GM21515 (cell line): ENCODE data around the gene WRAP73.
"Not testable (repeated sequence)": the region's sequence is repeated elsewhere in the genome, so short reads cannot be mapped to it uniquely, and the experiment has no call there.

ENCODE experiments used
- ATAC-seq: cut with Tn5 transposase; IDR thresholded peaks from one replicate; pipeline ENCODE4 v1.9.1; 2021; ENCODE audit not compliant: unreplicated experiment

Gene WRAP73

GRCh38 chr1:3599286-3599811 lies 50.6 kb downstream of the WRAP73 start:
- ATAC-seq = no peak

GRCh38 chr1:3598522-3599285 lies 51.2 kb downstream of the WRAP73 start:
- ATAC-seq = no peak

GRCh38 chr1:3598051-3598491 lies 51.8 kb downstream of the WRAP73 start:
- ATAC-seq = no peak

- no peak for ATAC-seq
Observed at GRCh38 chr1:3597599-3597964, 52.3 kb downstream of the WRAP73 start.

GRCh38 chr1:3596663-3597598 lies 53.0 kb downstream of the WRAP73 start:
- ATAC-seq = no peak

DNA sequence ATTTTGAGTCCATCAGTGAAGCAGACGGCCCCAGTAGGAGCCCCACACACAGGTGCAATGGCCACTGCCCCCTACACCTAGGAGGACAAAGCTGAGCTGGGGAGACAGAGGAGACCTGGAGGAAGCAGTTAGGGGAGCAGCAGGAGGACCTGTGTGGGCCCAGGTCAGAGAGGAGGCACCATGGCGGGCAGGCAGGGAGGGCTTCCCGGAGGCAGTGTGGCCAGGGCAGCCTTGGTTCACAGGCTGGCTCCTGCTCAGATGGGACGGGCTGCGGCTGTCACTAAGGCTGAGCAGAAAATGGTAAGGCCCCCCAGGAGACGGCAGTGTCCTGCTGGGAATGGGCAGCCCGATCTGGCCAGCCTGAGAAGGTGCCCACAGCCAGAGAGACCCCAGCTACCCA lies 54.0 kb downstream of the WRAP73 start:
- no peak for ATAC-seq

DNA sequence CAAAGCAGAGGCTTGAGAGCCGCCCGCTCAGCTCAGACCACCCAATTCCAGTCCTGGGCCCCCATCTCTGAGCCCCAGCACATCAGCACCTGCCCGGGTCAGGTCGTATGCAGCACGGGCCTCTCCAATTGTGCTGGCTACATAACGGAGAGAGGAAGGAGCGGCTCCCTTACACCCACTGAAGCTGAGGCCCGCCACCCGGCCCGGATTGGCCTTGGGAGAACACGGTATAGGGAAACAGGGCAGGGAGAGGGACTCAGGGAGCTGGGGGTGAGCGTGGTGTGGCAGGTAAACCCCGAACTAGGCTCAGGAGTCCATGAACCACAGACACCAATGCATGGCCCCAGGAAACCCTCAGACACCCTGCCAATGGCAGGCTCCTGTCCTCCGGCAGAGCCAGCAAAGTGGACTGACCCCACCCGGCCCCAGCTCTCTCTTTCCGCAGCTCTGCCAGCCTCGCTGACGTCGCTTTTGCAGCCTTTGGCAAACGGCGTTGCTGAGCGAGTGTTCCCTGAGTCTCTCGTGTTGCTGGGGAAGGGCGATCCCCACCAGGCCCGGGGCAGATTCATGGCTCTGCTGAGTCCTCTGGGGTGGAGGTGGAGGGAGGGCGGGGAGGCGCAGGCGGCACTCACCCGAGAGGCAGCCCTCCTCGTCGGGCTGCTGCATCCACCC lies 55.1 kb downstream of the WRAP73 start:
- ATAC-seq = no peak

DNA sequence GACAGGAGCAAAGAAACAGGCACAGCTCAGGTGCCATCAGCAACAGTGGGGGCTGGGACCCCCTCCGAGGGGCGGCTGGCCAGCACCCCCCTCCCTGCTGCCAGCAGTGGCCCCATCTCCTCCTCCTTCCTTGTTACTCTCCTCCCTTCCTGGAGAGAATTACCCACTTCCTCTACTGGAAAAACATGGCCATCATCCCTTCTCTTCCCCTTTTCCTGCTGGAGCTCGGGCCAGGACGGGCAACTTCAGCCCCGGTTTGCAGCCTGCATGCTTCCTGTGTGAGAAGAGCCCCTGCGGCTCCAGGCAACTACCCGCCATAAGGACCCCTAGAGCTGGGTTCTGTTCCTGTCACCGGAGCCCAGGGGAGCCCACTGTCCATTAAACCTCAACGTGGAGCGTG lies 56.2 kb downstream of the WRAP73 start:
- no peak for ATAC-seq

- no peak for ATAC-seq
Observed at GRCh38 chr1:3593334-3593733, 56.6 kb downstream of the WRAP73 start.

DNA sequence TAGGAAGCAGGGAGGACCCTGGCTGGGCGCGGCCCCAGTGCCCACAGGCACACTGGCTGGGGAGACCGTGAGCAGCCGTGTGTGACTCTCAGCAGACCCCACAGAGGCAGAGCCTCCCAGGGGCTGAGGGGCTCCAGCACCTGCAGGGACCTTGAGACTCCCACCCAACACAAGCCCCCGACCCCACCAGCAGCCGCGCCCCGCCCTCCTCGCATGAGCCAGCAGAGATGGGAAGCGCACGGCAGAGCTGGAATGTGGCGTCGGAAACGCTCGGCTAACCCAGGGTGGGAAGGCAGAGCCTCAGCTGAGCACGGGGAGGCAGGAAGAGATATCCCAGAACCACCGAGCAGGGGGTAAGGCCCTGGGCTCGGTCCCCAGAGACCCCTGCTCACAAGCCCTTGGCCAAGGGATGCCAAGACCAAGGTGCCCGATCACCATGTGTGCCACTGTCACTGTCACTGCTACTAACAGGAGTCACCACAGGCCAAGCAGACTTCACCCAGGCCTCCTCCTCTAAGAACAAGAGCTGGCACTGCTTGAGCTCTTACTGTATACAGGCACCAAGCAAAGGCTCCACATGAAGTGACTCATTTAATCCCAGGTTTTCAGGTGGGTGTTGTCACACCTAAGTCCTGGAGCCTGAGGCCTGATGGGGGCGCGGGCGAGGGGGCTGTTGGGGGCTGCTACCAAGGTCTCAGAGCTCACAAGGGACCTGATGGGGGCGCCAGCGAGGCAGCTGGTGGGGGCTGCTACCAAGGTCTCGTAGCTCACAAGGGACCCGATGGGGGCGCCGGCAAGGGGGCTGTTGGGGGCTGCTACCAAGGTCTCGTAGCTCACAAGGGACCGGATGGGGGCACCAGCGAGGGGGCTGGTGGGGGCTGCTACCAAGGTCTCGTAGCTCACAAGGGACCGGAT lies 58.7 kb downstream of the WRAP73 start:
- no peak for ATAC-seq

- ATAC-seq = no peak
Observed at GRCh38 chr1:3590139-3590763, 59.7 kb downstream of the WRAP73 start.

- ATAC-seq = no peak
Observed at GRCh38 chr1:3588395-3588794, 61.5 kb downstream of the WRAP73 start.

DNA sequence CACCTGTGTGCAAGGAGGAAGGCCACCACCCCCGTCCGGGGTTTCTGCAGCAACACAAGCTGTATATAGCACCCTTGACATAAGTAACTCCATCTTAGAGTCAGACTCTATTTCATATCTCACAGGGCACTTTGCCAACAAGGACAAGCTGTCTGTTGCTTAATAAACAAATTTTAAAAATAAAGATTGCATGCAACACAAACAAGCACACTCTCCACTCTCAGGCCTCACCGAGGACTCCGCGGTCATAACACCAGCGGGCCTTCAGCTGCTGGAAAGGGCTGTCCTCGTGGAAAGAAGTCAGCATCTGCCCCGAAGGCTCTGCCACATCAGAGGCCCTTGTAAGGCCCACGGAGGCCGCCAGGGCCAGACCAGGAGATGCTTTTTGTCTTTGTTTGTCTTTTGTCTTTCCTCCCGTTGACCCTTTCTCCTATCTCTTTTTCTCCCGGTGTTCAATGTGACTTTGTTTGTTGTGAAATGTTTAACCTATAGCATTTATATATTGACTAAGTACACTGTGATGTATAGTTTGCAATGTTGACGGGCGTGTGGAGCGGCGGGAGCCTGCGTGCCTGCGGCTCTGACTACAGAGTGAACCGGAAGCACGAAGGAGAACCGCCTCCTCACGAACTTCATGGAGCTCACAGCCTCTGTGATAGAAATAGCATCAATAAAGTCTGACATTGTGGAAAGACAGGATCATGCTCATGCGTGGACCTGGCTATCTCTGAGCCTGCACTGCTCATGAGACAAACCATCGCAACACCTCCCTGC lies 62.7 kb downstream of the WRAP73 start:
- no peak for ATAC-seq

- no peak for ATAC-seq
Observed at GRCh38 chr1:3585940-3586568, 63.8 kb downstream of the WRAP73 start.

DNA sequence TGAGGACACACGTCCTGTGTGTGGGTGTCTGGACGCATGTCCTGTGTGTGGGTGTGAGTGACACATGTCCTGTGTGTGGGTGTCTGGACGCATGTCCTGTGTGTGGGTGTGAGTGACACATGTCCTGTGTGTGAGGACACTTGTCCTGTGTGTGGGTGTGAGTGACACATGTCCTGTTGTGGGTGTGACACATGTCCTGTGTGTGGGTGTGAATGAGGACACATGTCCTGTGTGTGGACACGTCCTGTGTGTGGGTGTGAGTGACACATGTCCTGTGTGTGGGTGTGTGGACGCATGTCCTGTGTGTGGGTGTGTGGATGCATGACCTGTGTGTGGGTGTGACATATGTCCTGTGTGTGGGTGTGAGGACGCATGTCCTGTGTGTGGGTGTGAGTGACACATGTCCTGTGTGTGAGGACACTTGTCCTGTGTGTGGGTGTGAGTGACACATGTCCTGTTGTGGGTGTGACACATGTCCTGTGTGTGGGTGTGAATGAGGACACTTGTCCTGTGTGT lies 64.5 kb downstream of the WRAP73 start:
- ATAC-seq = not testable (repeated sequence)

DNA sequence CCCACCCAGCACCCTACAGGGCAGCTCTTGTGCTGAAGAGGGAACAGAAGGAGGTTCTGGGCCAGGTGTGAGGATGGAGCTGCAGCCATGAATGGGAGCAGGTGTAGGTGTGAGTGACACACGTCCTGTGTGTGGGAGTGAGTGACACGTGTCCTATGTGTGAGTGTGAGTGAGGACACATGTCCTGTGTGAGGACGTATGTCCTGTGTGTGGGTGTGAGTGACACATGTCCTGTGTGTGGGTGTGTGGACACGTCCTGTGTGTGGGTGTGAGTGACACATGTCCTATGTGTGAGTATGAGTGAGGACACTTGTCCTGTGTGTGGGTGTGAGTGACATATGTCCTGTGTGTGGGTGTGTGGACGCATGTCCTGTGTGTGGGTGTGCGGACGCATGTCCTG lies 65.0 kb downstream of the WRAP73 start:
- ATAC-seq = no peak

GRCh38 chr1:3583751-3584150 lies 66.2 kb downstream of the WRAP73 start:
- ATAC-seq = not testable (repeated sequence)

DNA sequence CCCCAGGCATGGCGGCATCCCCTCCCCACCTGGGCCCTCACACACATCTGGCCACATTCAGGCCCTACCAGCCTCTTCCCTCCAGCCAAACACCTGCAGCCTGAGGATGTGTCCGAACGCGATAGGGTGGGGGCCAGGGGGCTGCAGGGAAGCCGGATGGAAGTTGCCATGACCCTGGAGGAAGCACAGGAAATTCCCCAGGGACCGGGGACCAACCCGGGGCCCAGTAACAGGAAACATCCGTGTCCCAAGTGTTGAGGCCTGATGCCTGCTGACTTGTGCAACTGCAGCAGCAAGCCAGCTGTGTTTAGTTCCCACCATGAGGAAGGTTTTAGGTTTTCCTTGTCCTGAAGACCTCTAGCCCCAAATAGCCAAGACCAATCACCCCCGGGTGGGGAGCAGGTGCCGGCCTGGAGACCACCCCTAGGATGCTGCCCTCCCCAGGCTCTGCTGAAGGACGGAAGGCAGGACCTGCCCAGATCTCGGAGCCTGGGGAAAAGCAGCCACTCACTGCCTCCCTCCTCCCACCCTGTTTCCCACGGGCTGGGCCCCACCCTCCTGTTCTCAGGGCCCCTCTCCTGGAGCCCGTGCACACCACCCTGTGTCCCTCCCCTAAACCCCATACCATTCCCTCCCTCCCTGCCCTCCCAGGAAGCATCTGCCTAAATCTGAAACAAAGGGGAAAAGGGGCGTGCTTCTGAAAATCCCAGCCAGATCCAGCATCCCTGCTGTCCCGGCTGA lies 68.4 kb downstream of the WRAP73 start:
- ATAC-seq = no peak
